HCT116 (cell line): ENCODE data around the gene ANKRD55. TPM values are rescaled to one million over a fixed set of nuclear protein-coding genes. Genes with fewer than 3 reads are reported as not detected.

ENCODE experiments used
- ATAC-seq: fragments of 200-7000 bp; cut with Tn5 transposase; 2 replicates; pipeline ENCODE4 v1.9.1; 2020; ENCODE audit warnings: mild to moderate bottlenecking, moderate library complexity
- BruUV-seq: library from RNA; stranded (reverse); fragments of 400-500 nt; replicated peaks from 2 replicates; lab custom pipeline; 2021; lab: Mats Ljungman, UMichigan
- CTCF ChIA-PET: fragments of 300-600 bp; sonication (Branson Sonifier 250); formaldehyde crosslinking; loops from one replicate; lab custom pipeline; 2021; ENCODE audit warnings: antibody characterized with exemption; lab: Charles Lee
- POLR2A ChIA-PET: fragments of 300-600, 350-600 bp; sonication (Branson Sonifier 250); formaldehyde crosslinking; loops from one replicate; lab custom pipeline; 2021; ENCODE audit warnings: antibody characterized with exemption; lab: Charles Lee
- RAD21 ChIA-PET, 2 experiments: fragments of 300-600 bp; sonication (Branson Sonifier 250); formaldehyde crosslinking; loops; one replicate each; lab custom pipeline; 2023; ENCODE audit warnings: low total read pairs in 2 of 2; ENCODE audit not compliant: uncharacterized antibody in 2 of 2, unreplicated experiment in 2 of 2, low non-redundant PET in 1 of 2; lab: Charles Lee
- DNase-seq: peaks from one replicate; pipeline ENCODE4 v3.0.0-alpha.2; 2010; ENCODE audit warnings: low read depth, low spot score
- H2AFZ ChIP-seq: fragments of 200-600 bp; shearing (Covaris generic), sonication (generic); 2 replicates; pipeline ENCODE4 v1.6.1; 2017; ENCODE audit warnings: low read depth, mixed run types, mixed read lengths, antibody characterized with exemption, low read length; ENCODE audit not compliant: poor library complexity, severe bottlenecking
- H3K27ac ChIP-seq: 2 replicates; pipeline ENCODE4 v1.5.1; 2012; ENCODE audit warnings: low read depth, low read length
- H3K27me3 ChIP-seq: fragments of 200-600 bp; sonication (generic); 2 replicates; pipeline ENCODE4 v1.6.1; 2016; ENCODE audit warnings: mixed run types, low read length, mixed read lengths; ENCODE audit not compliant: insufficient read depth
- H3K36me3 ChIP-seq, 2 experiments: fragments of 200-500 bp in 1 of 2; fragments of 200-600 bp in 1 of 2; sonication (Bioruptor generic) in 1 of 2; sonication (generic) in 1 of 2; 2 replicates each; pipeline versions ENCODE4 v1.5.1 to v1.6.1; 2014 to 2016; ENCODE audit warnings: low read length in 2 of 2, inconsistent platforms in 1 of 2, mixed read lengths in 1 of 2, mixed run types in 1 of 2; ENCODE audit not compliant: insufficient read depth in 2 of 2, control insufficient read depth in 1 of 2
- H3K4me1 ChIP-seq, 2 experiments: fragments of 200-600 bp in 1 of 2; sonication (generic) in 1 of 2; 2 replicates each; pipeline versions ENCODE4 v1.5.1 to v1.6.1; 2012 to 2017; ENCODE audit warnings: low read length in 2 of 2, inconsistent platforms in 1 of 2, mild to moderate bottlenecking in 1 of 2, mixed read lengths in 1 of 2, mixed run types in 1 of 2, moderate library complexity in 1 of 2; ENCODE audit not compliant: insufficient read depth in 2 of 2, control insufficient read depth in 1 of 2
- H3K4me2 ChIP-seq: fragments of 200-600 bp; sonication (generic); 2 replicates; pipeline ENCODE4 v1.6.1; 2017; ENCODE audit warnings: mixed run types, low read length, mixed read lengths
- H3K4me3 ChIP-seq, 2 experiments: fragments of 200-600 bp in 1 of 2; sonication (generic) in 1 of 2; replicated peaks in 1 of 2; 2 replicates each; pipeline ENCODE4 v1.5.1; 2011 to 2016; ENCODE audit warnings: low read length in 2 of 2, control low read depth in 1 of 2, low read depth in 1 of 2, mild to moderate bottlenecking in 1 of 2, mixed read lengths in 1 of 2, mixed run types in 1 of 2
- H3K79me2 ChIP-seq: fragments of 200-600 bp; sonication (generic); 2 replicates; pipeline ENCODE4 v1.6.1; 2017; ENCODE audit warnings: mild to moderate bottlenecking, mixed run types, low read length, moderate library complexity, mixed read lengths; ENCODE audit not compliant: insufficient read depth
- H3K9ac ChIP-seq: fragments of 200-600 bp; sonication (generic); 2 replicates; pipeline ENCODE4 v1.6.1; 2016; ENCODE audit warnings: low read length, mixed read lengths
- H3K9me2 ChIP-seq: fragments of 200-600 bp; sonication (generic), shearing (Covaris generic); 2 replicates; pipeline ENCODE4 v1.6.1; 2017; ENCODE audit warnings: mixed run types, mild to moderate bottlenecking, moderate library complexity; ENCODE audit not compliant: insufficient read depth
- H3K9me3 ChIP-seq, 2 experiments: fragments of 200-500 bp in 1 of 2; fragments of 200-600 bp in 1 of 2; sonication (Bioruptor generic) in 1 of 2; sonication (generic) in 1 of 2; 2 replicates each; pipeline ENCODE4 v1.6.1; 2014 to 2017; ENCODE audit warnings: low read length in 2 of 2, mixed read lengths in 2 of 2, inconsistent platforms in 1 of 2, low read depth in 1 of 2, mild to moderate bottlenecking in 1 of 2, mixed run types in 1 of 2, moderate library complexity in 1 of 2; ENCODE audit not compliant: control insufficient read depth in 1 of 2, insufficient read depth in 1 of 2
- H4K20me1 ChIP-seq: fragments of 200-600 bp; sonication (generic), shearing (Covaris generic); 2 replicates; pipeline ENCODE4 v1.6.1; 2017; ENCODE audit warnings: mixed run types, mild to moderate bottlenecking, moderate library complexity; ENCODE audit not compliant: insufficient read depth
- CBX3 ChIP-seq: IDR thresholded peaks from 2 replicates; pipeline ENCODE4 v1.6.1; 2012; ENCODE audit warnings: low read depth
- POLR2AphosphoS5 ChIP-seq: IDR thresholded peaks from 2 replicates; pipeline ENCODE4 v1.6.1; 2011; ENCODE audit warnings: mild to moderate bottlenecking, low read depth, low read length, moderate library complexity
- RAD21 ChIP-seq: IDR thresholded peaks from 2 replicates; pipeline ENCODE4 v1.6.1; 2012; ENCODE audit warnings: low read depth, mild to moderate bottlenecking
- YY1 ChIP-seq: IDR thresholded peaks from 2 replicates; pipeline ENCODE4 v1.6.1; 2011; ENCODE audit warnings: low read length, low read depth, moderate library complexity, mild to moderate bottlenecking; ENCODE audit not compliant: insufficient replicate concordance; ENCODE audit errors: extremely low read depth
- intact Hi-C: fragments of 100-400 bp; cut with micrococcal nuclease; formaldehyde crosslinking; loops from 2 replicates; pipeline ENCODE4 v1.10.0; 2022
- total RNA-seq: library from RNA; stranded (reverse); gene quantifications from one replicate; pipeline ENCODE4 v1.2.1, GENCODE V29; 2021; ENCODE audit not compliant: unreplicated experiment
- TF ChIP-seq, protein P1 (sequence below), 3 experiments: fragments of 200-600 bp in 1 of 3; sonication (generic) in 1 of 3; IDR thresholded peaks in 2 of 3; conservative IDR thresholded peaks in 1 of 3; 2 replicates each; pipeline ENCODE4 v1.5.1; 2012 to 2017; ENCODE audit warnings: low read depth in 2 of 3, low read length in 2 of 3, antibody characterized with exemption in 1 of 3, borderline replicate concordance in 1 of 3, control low read depth in 1 of 3, mild to moderate bottlenecking in 1 of 3, mixed read lengths in 1 of 3, mixed run types in 1 of 3, moderate library complexity in 1 of 3; ENCODE audit not compliant: insufficient read depth in 1 of 3
- TF ChIP-seq, protein P2 (sequence below): IDR thresholded peaks from 2 replicates; pipeline ENCODE4 v1.6.1; 2012
- TF ChIP-seq, protein P3 (sequence below): IDR thresholded peaks from 2 replicates; pipeline ENCODE4 v1.6.1; 2011; ENCODE audit warnings: mild to moderate bottlenecking, low read length, moderate library complexity; ENCODE audit not compliant: insufficient replicate concordance; ENCODE audit errors: extremely low read depth

Gene ANKRD55
- total RNA-seq, 1 experiment from 2014 or later, result not detected

DNA sequence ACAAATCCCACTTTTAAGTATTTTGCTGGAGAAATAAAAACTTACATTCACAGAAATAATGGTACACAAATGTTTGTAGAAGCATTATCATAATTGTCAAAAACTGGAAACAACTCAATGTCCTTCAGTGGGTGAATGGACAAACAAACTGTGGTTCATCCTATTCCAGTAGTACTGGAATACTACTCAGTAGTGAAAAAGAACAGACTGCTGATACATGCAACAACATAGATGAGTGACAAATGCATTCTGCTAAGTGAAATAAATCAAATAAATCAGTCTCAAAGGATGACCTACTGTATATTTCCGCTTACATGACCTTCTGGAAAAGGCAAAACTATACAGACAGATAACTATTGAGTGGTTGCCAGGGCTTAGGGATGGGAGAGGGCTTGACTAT lies 114.1 kb downstream of the ANKRD55 start:
- H2AFZ ChIP-seq, result no peak overlapping the region
- no peak overlapping the region for H3K9ac ChIP-seq
- ChIA-PET RAD21 (no interaction called here), CTCF (no interaction called here), POLR2A (no interaction called here)
- intact Hi-C loops, result no loop called here
- TF ChIP-seq CBX3 (no peak), RAD21 (no peak), YY1 (no peak)
- TF ChIP-seq, protein P1, sequence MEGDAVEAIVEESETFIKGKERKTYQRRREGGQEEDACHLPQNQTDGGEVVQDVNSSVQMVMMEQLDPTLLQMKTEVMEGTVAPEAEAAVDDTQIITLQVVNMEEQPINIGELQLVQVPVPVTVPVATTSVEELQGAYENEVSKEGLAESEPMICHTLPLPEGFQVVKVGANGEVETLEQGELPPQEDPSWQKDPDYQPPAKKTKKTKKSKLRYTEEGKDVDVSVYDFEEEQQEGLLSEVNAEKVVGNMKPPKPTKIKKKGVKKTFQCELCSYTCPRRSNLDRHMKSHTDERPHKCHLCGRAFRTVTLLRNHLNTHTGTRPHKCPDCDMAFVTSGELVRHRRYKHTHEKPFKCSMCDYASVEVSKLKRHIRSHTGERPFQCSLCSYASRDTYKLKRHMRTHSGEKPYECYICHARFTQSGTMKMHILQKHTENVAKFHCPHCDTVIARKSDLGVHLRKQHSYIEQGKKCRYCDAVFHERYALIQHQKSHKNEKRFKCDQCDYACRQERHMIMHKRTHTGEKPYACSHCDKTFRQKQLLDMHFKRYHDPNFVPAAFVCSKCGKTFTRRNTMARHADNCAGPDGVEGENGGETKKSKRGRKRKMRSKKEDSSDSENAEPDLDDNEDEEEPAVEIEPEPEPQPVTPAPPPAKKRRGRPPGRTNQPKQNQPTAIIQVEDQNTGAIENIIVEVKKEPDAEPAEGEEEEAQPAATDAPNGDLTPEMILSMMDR (IDR thresholded peaks at IDR 0.05 in 2 of 3, conservative IDR thresholded peaks at IDR 0.05 in 1 of 3; ENCODE audit: borderline replicate concordance in 1 of 3, insufficient read depth in 1 of 3, low read depth in 2 of 3, low read length in 2 of 3), result no peak
- TF ChIP-seq, protein P2, sequence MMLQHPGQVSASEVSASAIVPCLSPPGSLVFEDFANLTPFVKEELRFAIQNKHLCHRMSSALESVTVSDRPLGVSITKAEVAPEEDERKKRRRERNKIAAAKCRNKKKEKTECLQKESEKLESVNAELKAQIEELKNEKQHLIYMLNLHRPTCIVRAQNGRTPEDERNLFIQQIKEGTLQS, result no peak
- no peak for DNase-seq
- H3K79me2 ChIP-seq, result no peaks in the 10 kb centered on the region
- ATAC-seq, result no peak
- H3K4me3 ChIP-seq, result no peak overlapping the region
- H3K4me1 ChIP-seq, result peaks cover 8 to 15% of the 10 kb centered on the region in 2 experiments; a peak in 3 of 4 replicates
- H3K4me2 ChIP-seq, result no peak overlapping the region
- no TSS peak for BruUV-seq
- H4K20me1 ChIP-seq, result no peaks in the 10 kb centered on the region
- H3K36me3 ChIP-seq, result no peaks in the 10 kb centered on the region
- no peaks in the 10 kb centered on the region for H3K27me3 ChIP-seq
- no peak overlapping the region for H3K27ac ChIP-seq
- H3K9me3 ChIP-seq, result no peaks in the 10 kb centered on the region
- no peaks in the 10 kb centered on the region for H3K9me2 ChIP-seq

DNA sequence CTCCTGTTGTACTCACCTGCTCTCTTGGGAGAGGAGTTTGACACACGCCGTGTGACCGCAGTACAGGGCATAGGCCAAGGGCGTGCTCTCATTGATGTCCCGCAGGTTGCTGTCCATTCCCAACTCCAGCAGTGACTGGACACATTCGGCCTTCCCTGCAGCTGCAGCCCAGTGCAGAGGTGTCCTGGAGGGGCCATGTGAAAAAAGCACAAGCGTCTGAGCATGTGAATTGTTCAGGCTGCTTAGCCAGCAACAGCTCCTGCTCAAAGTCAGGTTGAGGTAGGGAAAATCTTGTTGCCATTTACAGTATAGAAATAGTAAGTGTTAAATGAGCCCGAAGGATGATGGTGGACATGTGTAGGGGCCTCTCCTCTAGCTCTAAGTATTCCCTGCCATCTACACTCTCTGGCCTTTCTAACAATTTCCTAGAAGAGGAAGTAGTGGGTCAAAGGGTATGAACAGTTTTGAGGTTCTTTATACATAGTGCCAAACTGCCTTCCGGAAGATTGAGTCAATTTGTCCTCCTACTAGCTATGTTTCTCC lies 116.5 kb downstream of the ANKRD55 start:
- ATAC-seq (no peak), DNase-seq (no peak)
- Histone ChIP-seq H4K20me1 (no peaks in the 10 kb centered on the region), H2AFZ (peak overlapping the region; percentile 58), H3K79me2 (no peaks in the 10 kb centered on the region), H3K27me3 (no peaks in the 10 kb centered on the region), H3K4me1 (no peaks in the 10 kb centered on the region), H3K27ac (no peak overlapping the region), H3K9me2 (no peaks in the 10 kb centered on the region), H3K9ac (no peak overlapping the region), H3K9me3 (no peaks in the 10 kb centered on the region), H3K36me3 (no peaks in the 10 kb centered on the region), H3K4me3 (no peak overlapping the region), H3K4me2 (no peak overlapping the region)
- intact Hi-C loops, result no loop called here
- BruUV-seq, result no TSS peak
- ChIA-PET CTCF (no interaction called here), RAD21 (no interaction called here), POLR2A (no interaction called here)
- TF ChIP-seq, protein P3, sequence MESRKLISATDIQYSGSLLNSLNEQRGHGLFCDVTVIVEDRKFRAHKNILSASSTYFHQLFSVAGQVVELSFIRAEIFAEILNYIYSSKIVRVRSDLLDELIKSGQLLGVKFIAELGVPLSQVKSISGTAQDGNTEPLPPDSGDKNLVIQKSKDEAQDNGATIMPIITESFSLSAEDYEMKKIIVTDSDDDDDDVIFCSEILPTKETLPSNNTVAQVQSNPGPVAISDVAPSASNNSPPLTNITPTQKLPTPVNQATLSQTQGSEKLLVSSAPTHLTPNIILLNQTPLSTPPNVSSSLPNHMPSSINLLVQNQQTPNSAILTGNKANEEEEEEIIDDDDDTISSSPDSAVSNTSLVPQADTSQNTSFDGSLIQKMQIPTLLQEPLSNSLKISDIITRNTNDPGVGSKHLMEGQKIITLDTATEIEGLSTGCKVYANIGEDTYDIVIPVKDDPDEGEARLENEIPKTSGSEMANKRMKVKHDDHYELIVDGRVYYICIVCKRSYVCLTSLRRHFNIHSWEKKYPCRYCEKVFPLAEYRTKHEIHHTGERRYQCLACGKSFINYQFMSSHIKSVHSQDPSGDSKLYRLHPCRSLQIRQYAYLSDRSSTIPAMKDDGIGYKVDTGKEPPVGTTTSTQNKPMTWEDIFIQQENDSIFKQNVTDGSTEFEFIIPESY, result no peak
- TF ChIP-seq POLR2AphosphoS5, result no peak
